ENCODE data around the gene VGLL4.
A peak's percentile ranks its signal among the peaks of the same experiment; 100 is the strongest.
"Not testable (repeated sequence)": the region's sequence is repeated elsewhere in the genome, so short reads cannot be mapped to it uniquely, and the experiment has no call there.

Gene VGLL4

DNA sequence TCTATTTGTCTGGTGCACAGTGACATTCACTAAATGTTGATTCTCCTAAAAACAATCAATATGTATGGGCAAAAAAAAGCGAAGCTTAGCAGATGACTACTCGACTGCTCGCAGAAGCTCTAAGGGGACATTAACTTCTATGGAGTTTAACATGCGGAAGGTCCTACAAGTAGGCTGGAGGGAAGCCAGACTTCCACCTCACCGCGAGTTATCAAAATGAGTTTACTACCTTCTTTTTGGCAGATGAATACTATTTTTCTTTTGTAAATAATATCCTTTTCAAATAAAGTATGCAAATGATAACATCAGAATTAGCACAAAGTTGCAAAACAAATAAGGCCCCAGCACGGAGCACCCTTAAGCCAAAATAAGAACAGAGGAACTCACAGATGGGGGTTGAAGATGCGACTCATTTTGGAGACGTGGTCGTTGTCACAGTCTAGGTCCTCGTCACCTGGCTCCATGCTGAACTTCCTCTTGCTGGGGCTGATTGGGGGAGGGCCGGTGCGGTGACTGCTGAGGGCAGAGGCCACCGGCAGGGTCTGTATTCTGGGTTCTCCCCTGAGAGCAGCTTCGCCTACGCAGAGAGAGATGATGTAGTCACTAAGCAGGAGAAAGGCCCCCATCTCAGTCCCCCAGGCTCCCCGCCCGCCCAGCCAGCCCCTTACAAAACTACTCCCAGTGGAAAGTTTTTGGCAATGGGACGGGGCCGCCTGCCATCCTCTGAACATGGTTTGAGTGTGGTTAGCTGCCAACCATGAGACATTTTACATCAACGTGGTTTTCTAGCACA lies 42.1 kb downstream of the VGLL4 start (continued):
- TF ChIP-seq, protein P1, sequence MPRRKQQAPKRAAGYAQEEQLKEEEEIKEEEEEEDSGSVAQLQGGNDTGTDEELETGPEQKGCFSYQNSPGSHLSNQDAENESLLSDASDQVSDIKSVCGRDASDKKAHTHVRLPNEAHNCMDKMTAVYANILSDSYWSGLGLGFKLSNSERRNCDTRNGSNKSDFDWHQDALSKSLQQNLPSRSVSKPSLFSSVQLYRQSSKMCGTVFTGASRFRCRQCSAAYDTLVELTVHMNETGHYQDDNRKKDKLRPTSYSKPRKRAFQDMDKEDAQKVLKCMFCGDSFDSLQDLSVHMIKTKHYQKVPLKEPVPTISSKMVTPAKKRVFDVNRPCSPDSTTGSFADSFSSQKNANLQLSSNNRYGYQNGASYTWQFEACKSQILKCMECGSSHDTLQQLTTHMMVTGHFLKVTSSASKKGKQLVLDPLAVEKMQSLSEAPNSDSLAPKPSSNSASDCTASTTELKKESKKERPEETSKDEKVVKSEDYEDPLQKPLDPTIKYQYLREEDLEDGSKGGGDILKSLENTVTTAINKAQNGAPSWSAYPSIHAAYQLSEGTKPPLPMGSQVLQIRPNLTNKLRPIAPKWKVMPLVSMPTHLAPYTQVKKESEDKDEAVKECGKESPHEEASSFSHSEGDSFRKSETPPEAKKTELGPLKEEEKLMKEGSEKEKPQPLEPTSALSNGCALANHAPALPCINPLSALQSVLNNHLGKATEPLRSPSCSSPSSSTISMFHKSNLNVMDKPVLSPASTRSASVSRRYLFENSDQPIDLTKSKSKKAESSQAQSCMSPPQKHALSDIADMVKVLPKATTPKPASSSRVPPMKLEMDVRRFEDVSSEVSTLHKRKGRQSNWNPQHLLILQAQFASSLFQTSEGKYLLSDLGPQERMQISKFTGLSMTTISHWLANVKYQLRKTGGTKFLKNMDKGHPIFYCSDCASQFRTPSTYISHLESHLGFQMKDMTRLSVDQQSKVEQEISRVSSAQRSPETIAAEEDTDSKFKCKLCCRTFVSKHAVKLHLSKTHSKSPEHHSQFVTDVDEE (CRISPR knock-in tag; IDR thresholded peaks at IDR 0.05): no peak
- TF ChIP-seq RARB (CRISPR knock-in tag; IDR thresholded peaks at IDR 0.05) (no peak), ZNF565 (CRISPR knock-in tag; conservative IDR thresholded peaks at IDR 0.05; ENCODE audit: low read depth) (no peak), ARNTL (CRISPR knock-in tag; IDR thresholded peaks at IDR 0.05; ENCODE audit: borderline replicate concordance, low read depth) (no peak), ZC3H10 (CRISPR knock-in tag; IDR thresholded peaks at IDR 0.05) (no peak)

DNA sequence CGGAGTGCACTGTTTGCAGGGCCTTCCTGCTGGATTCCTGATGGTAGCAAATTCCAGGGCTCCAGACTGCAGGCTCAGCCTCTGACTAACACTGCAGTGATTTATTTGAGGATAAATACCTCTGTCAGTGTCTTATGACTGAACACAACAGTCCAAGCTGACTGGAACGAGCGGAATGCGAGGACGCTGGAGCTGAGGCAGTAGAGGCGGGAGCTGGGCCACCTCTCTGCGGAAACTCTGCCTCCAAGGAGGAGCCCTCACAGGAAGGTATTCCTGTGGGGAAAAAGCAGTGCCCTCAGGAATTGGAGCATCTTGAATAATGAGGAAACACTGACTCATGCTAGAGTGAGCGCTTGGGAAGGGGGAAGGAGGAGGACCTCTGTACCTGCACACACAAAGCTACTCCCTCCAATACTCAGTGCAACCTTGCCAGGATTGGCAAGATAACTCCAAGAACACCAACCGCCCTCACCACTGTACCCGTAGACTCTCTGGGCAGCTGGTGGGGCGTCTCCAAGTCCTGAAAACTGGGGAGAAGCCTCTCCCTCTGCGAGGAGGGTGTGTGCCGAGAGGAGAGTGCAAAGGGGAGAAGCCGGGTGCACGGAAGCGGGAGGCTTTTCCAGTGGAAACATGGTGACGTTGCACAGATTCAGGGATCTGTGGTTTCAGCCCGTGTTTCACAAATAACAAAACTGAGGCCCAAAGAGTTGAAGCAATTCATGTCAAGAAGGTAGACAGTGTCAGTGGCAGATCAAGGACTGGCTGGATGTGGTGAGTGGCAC lies 43.0 kb downstream of the VGLL4 start:
- ATAC-seq: peak; percentile 99

DNA sequence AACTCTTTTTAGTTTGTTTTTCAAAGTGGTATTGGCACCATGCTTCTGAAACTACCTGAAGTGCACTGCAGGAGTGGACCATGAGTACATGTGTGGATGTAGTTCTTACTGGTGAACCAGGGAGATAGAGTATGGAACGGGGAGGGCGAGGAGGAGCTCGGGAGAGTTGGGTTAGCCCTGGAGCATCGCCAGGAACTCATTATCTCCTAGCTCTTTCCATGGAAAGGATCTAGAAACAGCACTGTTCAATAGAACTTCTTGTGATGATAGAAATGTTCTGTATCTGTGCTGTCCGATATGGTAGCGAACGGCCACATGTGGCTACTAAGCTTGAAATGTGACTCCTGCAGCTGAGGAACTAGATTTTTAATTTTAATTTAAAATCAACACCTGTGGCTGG lies 47.3 kb downstream of the VGLL4 start:
- no peak for ATAC-seq
- no peak for TF ChIP-seq ZNF70 (CRISPR knock-in tag; IDR thresholded peaks at IDR 0.05)

More for the DNA sequence above, 43.0 kb downstream of the VGLL4 start:
- TF ChIP-seq ISL1 (CRISPR knock-in tag; IDR thresholded peaks at IDR 0.05): peak; percentile 71
- TF ChIP-seq ESRRG (CRISPR knock-in tag; IDR thresholded peaks at IDR 0.05): no peak
- TF ChIP-seq, protein P2, sequence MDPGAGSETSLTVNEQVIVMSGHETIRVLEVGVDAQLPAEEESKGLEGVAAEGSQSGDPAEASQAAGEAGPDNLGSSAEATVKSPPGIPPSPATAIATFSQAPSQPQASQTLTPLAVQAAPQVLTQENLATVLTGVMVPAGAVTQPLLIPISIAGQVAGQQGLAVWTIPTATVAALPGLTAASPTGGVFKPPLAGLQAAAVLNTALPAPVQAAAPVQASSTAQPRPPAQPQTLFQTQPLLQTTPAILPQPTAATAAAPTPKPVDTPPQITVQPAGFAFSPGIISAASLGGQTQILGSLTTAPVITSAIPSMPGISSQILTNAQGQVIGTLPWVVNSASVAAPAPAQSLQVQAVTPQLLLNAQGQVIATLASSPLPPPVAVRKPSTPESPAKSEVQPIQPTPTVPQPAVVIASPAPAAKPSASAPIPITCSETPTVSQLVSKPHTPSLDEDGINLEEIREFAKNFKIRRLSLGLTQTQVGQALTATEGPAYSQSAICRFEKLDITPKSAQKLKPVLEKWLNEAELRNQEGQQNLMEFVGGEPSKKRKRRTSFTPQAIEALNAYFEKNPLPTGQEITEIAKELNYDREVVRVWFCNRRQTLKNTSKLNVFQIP (CRISPR knock-in tag; IDR thresholded peaks at IDR 0.05; ENCODE audit: borderline replicate concordance, low read depth): 0 out of 2 replicates have a peak, but pooled peaks have one; percentile 24
- 0 out of 2 replicates have a peak, but pooled peaks have one; percentile 36 for TF ChIP-seq TOX (CRISPR knock-in tag; IDR thresholded peaks at IDR 0.05; ENCODE audit: borderline replicate concordance)
- no peak for TF ChIP-seq ZNF70 (CRISPR knock-in tag; IDR thresholded peaks at IDR 0.05)
- no peak for TF ChIP-seq OSR1 (CRISPR knock-in tag; IDR thresholded peaks at IDR 0.05)
- TF ChIP-seq RARB (CRISPR knock-in tag; IDR thresholded peaks at IDR 0.05): no peak
- no peak for TF ChIP-seq TCF4 (CRISPR knock-in tag; IDR thresholded peaks at IDR 0.05; ENCODE audit: borderline replicate concordance)
- TF ChIP-seq ZFP30 (CRISPR knock-in tag; IDR thresholded peaks at IDR 0.05): no peak
- TF ChIP-seq BACH2 (CRISPR knock-in tag; IDR thresholded peaks at IDR 0.05; ENCODE audit: borderline replicate concordance): no peak

DNA sequence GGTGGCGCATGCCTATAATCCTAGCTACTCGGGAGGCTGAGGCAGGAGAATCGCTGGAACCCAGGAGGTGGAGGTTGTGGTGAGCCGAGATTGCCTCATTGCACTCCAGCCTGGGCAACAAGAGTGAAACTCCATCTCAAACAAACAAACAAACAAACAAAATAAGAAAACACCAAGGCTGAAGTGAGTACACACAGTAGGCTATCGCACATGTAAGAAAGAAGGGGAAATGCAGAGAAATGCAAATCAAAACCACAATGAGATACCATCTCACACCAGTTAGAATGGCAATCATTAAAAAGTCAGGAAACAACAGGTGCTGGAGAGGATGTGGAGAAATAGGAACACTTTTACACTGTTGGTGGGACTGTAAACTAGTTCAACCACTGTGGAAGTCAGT lies 48.7 kb downstream of the VGLL4 start:
- not testable (repeated sequence) for ATAC-seq

DNA sequence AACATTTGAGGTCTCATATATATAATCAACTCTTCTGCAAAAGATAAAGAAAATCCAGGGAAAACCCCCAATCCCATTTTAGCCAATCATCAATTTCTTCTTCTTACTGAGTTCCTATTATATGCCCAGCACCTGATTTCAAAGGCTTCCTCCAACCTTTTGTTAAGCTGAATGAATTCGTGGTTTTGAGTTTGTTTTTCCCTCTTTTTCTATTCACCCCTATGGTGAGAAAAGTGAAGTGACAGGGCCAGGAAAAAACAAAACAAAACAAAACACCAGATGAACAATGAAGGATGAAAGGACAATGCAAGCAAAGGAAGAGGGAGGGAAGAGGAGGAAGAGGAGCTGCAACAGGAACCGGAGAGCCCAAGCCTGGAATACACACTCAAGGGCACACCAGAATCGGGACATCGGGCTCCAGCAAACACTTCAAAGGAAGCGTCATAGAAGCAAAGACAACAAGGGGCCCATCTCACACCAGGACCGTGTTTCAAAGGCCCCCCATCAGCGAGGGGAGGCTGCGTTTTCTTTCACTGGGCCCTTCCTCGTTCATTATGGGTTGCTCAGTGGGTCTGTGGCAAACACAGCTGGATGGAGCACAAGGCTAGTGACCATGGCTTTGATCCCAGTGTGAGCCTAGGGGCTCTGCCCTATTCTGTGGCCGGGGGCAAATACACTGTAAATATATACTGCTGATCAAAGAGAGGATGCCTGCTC lies 50.2 kb downstream of the VGLL4 start:
- TF ChIP-seq, protein P2 (CRISPR knock-in tag; IDR thresholded peaks at IDR 0.05; ENCODE audit: borderline replicate concordance, low read depth): no peak
- no peak for TF ChIP-seq CSDC2 (CRISPR knock-in tag; IDR thresholded peaks at IDR 0.05)
- TF ChIP-seq, protein P3, sequence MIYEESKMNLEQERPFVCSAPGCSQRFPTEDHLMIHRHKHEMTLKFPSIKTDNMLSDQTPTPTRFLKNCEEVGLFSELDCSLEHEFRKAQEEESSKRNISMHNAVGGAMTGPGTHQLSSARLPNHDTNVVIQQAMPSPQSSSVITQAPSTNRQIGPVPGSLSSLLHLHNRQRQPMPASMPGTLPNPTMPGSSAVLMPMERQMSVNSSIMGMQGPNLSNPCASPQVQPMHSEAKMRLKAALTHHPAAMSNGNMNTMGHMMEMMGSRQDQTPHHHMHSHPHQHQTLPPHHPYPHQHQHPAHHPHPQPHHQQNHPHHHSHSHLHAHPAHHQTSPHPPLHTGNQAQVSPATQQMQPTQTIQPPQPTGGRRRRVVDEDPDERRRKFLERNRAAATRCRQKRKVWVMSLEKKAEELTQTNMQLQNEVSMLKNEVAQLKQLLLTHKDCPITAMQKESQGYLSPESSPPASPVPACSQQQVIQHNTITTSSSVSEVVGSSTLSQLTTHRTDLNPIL (CRISPR knock-in tag; IDR thresholded peaks at IDR 0.05; ENCODE audit: low read depth): no peak
- TF ChIP-seq GLIS3 (CRISPR knock-in tag; IDR thresholded peaks at IDR 0.05): no peak
- no peak for TF ChIP-seq RARB (CRISPR knock-in tag; IDR thresholded peaks at IDR 0.05)
- no peak for TF ChIP-seq PPARA (CRISPR knock-in tag; IDR thresholded peaks at IDR 0.05; ENCODE audit: borderline replicate concordance)
- TF ChIP-seq ZNF8 (CRISPR knock-in tag; IDR thresholded peaks at IDR 0.05): no peak
- TF ChIP-seq ISL1 (CRISPR knock-in tag; IDR thresholded peaks at IDR 0.05): no peak
- TF ChIP-seq, protein P4, sequence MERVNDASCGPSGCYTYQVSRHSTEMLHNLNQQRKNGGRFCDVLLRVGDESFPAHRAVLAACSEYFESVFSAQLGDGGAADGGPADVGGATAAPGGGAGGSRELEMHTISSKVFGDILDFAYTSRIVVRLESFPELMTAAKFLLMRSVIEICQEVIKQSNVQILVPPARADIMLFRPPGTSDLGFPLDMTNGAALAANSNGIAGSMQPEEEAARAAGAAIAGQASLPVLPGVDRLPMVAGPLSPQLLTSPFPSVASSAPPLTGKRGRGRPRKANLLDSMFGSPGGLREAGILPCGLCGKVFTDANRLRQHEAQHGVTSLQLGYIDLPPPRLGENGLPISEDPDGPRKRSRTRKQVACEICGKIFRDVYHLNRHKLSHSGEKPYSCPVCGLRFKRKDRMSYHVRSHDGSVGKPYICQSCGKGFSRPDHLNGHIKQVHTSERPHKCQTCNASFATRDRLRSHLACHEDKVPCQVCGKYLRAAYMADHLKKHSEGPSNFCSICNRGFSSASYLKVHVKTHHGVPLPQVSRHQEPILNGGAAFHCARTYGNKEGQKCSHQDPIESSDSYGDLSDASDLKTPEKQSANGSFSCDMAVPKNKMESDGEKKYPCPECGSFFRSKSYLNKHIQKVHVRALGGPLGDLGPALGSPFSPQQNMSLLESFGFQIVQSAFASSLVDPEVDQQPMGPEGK (CRISPR knock-in tag; IDR thresholded peaks at IDR 0.05; ENCODE audit: borderline replicate concordance): no peak
- TF ChIP-seq ARNTL (CRISPR knock-in tag; IDR thresholded peaks at IDR 0.05; ENCODE audit: borderline replicate concordance, low read depth): no peak
- TF ChIP-seq ZFP3 (CRISPR knock-in tag; IDR thresholded peaks at IDR 0.05): no peak
- TF ChIP-seq SNAI2 (CRISPR knock-in tag; IDR thresholded peaks at IDR 0.05): no peak
- no peak for TF ChIP-seq ZC3H10 (CRISPR knock-in tag; IDR thresholded peaks at IDR 0.05)
- no peak for ATAC-seq

Measured in SK-N-SH treated with all-trans-retinoic acid at 6 μM for 48 hours (cell line).